GM12878 (cell line): ENCODE data around the gene ZNF839. TPM values are rescaled to one million over a fixed set of nuclear protein-coding genes. Genes with fewer than 3 reads are reported as not detected.

ENCODE experiments used
- ATAC-seq: fragments of 200-7000 bp; cut with Tn5 transposase; 3 replicates; pipeline ENCODE4 v1.9.1; 2020; ENCODE audit warnings: mild to moderate bottlenecking, moderate library complexity
- BruUV-seq: library from RNA; stranded (reverse); fragments of 400-500 nt; replicated peaks from 2 replicates; lab custom pipeline; 2021; lab: Mats Ljungman, UMichigan
- CTCF ChIA-PET: fragments of 300-600 bp; sonication (Branson Sonifier 250); formaldehyde crosslinking; extraction: SDS; loops from one replicate; lab custom pipeline; 2021; ENCODE audit warnings: inconsistent platforms; lab: Yijun Ruan, JAX
- POLR2A ChIA-PET: fragments of 350-600 bp; formaldehyde crosslinking; extraction: SDS; loops from one replicate; lab custom pipeline; 2021; ENCODE audit warnings: inconsistent platforms; lab: Charles Lee
- RAD21 ChIA-PET: fragments of 300-600 bp; sonication (Branson Sonifier 250); formaldehyde crosslinking; loops from one replicate; lab custom pipeline; 2023; ENCODE audit warnings: antibody characterized with exemption; ENCODE audit not compliant: unreplicated experiment; lab: Charles Lee
- SMC1A ChIA-PET: fragments of 300-600 bp; sonication (Branson Sonifier 250); formaldehyde crosslinking; loops from one replicate; lab custom pipeline; 2023; ENCODE audit not compliant: unreplicated experiment, uncharacterized antibody; lab: Charles Lee
- DNase-seq: peaks from one replicate; pipeline ENCODE4 v3.0.0-alpha.2; 2011; ENCODE audit warnings: low read depth, low spot score
- FAIRE-seq: peaks from 3 replicates; lab custom pipeline; 2011; peaks lifted over from hg19 to GRCh38; lab: Jason Lieb, UNC
- H2AFZ ChIP-seq: 2 replicates; pipeline ENCODE4 v1.6.0; 2011; ENCODE audit warnings: low read depth, low read length, control low read depth; ENCODE audit not compliant: control insufficient read depth
- H3K27ac ChIP-seq: 2 replicates; pipeline ENCODE4 v1.5.1; 2011; ENCODE audit warnings: control low read depth; ENCODE audit not compliant: control insufficient read depth, insufficient read depth
- H3K27me3 ChIP-seq, 2 experiments: replicated peaks in 1 of 2; 2 replicates each; pipeline versions ENCODE4 v1.6.0 to v1.6.1; 2011; ENCODE audit warnings: low read length in 1 of 2; ENCODE audit not compliant: control insufficient read depth in 2 of 2, insufficient read depth in 2 of 2
- H3K36me3 ChIP-seq, 2 experiments: 2 replicates each; pipeline ENCODE4 v1.5.1; 2011; ENCODE audit warnings: low read length in 1 of 2; ENCODE audit not compliant: control insufficient read depth in 2 of 2, insufficient read depth in 2 of 2
- H3K4me1 ChIP-seq: 2 replicates; pipeline ENCODE4 v1.6.1; 2011; ENCODE audit warnings: mild to moderate bottlenecking, low read length, moderate library complexity, mixed read lengths; ENCODE audit not compliant: control insufficient read depth, insufficient read depth
- H3K4me2 ChIP-seq: 2 replicates; pipeline ENCODE4 v1.6.0; 2011; ENCODE audit warnings: control low read depth; ENCODE audit not compliant: control insufficient read depth, insufficient read depth
- H3K4me3 ChIP-seq: fragments of 200-600 bp; sonication (generic); 2 replicates; pipeline ENCODE4 v1.5.1; 2016
- H3K79me2 ChIP-seq: 2 replicates; pipeline ENCODE4 v1.6.0; 2011; ENCODE audit warnings: low read length; ENCODE audit not compliant: control insufficient read depth, insufficient read depth
- H3K9ac ChIP-seq: 2 replicates; pipeline ENCODE4 v1.8.0; 2011; ENCODE audit warnings: low read length, control low read depth, mixed read lengths; ENCODE audit not compliant: control insufficient read depth, insufficient read depth
- H3K9me3 ChIP-seq: replicated peaks from 3 replicates; pipeline ENCODE4 v1.5.1; 2011; ENCODE audit warnings: mild to moderate bottlenecking, low read length; ENCODE audit not compliant: control insufficient read depth, insufficient read depth
- H4K20me1 ChIP-seq: 2 replicates; pipeline ENCODE4 v1.6.0; 2011; ENCODE audit not compliant: control insufficient read depth, insufficient read depth
- BHLHE40 ChIP-seq, 2 experiments: fragments of 450-650 bp in 1 of 2; IDR thresholded peaks; 2 replicates each; pipeline ENCODE4 v1.6.1; 2011 to 2017; ENCODE audit warnings: low read depth in 2 of 2, borderline replicate concordance in 1 of 2, improper control_type of control experiment in 1 of 2, low read length in 1 of 2, mild to moderate bottlenecking in 1 of 2
- BRCA1 ChIP-seq: IDR thresholded peaks from 2 replicates; pipeline ENCODE4 v1.6.1; 2011; ENCODE audit warnings: low read depth, low read length, improper control_type of control experiment
- CREB1 ChIP-seq: IDR thresholded peaks from 2 replicates; pipeline ENCODE4 v1.6.1; 2012; ENCODE audit warnings: low read depth, mild to moderate bottlenecking, inconsistent platforms
- CREM ChIP-seq: IDR thresholded peaks from 2 replicates; pipeline ENCODE4 v1.6.1; 2014; ENCODE audit warnings: antibody characterized with exemption, low read depth
- ESRRA ChIP-seq: IDR thresholded peaks from 2 replicates; pipeline ENCODE4 v1.6.1; 2012; ENCODE audit warnings: mild to moderate bottlenecking, low read length, improper control_type of control experiment
- MTA2 ChIP-seq: fragments of 450-650 bp; IDR thresholded peaks from 2 replicates; pipeline ENCODE4 v1.6.1; 2016; ENCODE audit warnings: low read depth, mild to moderate bottlenecking, moderate library complexity
- MYC ChIP-seq: IDR thresholded peaks from 2 replicates; pipeline ENCODE4 v1.6.1; 2011; ENCODE audit warnings: mild to moderate bottlenecking, low read length, moderate library complexity, inconsistent platforms; ENCODE audit not compliant: insufficient read depth, insufficient replicate concordance, insufficient read length, severe bottlenecking
- NBN ChIP-seq: fragments of 450-650 bp; IDR thresholded peaks from 2 replicates; pipeline ENCODE4 v1.6.1; 2016
- NFIC ChIP-seq: IDR thresholded peaks from 2 replicates; pipeline ENCODE4 v1.6.1; 2012; ENCODE audit warnings: low read depth, mild to moderate bottlenecking, inconsistent platforms, low read length, moderate library complexity
- NFXL1 ChIP-seq: fragments of 450-650 bp; IDR thresholded peaks from 2 replicates; pipeline ENCODE4 v1.6.1; 2017; ENCODE audit warnings: antibody characterized with exemption, mild to moderate bottlenecking, borderline replicate concordance
- POU2F2 ChIP-seq: IDR thresholded peaks from 3 replicates; pipeline ENCODE4 v1.6.1; 2011; ENCODE audit warnings: low read depth, mild to moderate bottlenecking, low read length, borderline replicate concordance
- RAD21 ChIP-seq: IDR thresholded peaks from 2 replicates; pipeline ENCODE4 v1.6.1; 2011; ENCODE audit warnings: mild to moderate bottlenecking, low read depth, low read length, moderate library complexity; ENCODE audit not compliant: insufficient read depth
- SIN3A ChIP-seq: IDR thresholded peaks from 2 replicates; pipeline ENCODE4 v1.6.1; 2012; ENCODE audit warnings: low read depth, low read length, improper control_type of control experiment
- SMAD1 ChIP-seq: fragments of 450-650 bp; IDR thresholded peaks from 2 replicates; pipeline ENCODE4 v1.6.1; 2018; ENCODE audit warnings: mild to moderate bottlenecking, low read depth; ENCODE audit not compliant: partially characterized antibody
- SREBF1 ChIP-seq: IDR thresholded peaks from 2 replicates; pipeline ENCODE4 v1.6.1; 2012; ENCODE audit warnings: mild to moderate bottlenecking, low read length
- YY1 ChIP-seq: IDR thresholded peaks from 2 replicates; pipeline ENCODE4 v1.6.1; 2011; ENCODE audit warnings: low read depth, mild to moderate bottlenecking, low read length
- ZNF207 ChIP-seq: fragments of 450-650 bp; IDR thresholded peaks from 2 replicates; pipeline ENCODE4 v1.6.1; 2014; ENCODE audit warnings: antibody characterized with exemption, mild to moderate bottlenecking, borderline replicate concordance
- ZNF217 ChIP-seq: fragments of 450-650 bp; IDR thresholded peaks from 2 replicates; pipeline ENCODE4 v1.6.1; 2017; ENCODE audit warnings: antibody characterized with exemption, mild to moderate bottlenecking
- ZNF274 ChIP-seq: IDR thresholded peaks from one replicate; pipeline ENCODE4 v1.8.0; 2011; ENCODE audit not compliant: insufficient read length, insufficient read depth
- WGBS: methylation state at CpG from one replicate; pipeline ENCODE4 v1.1.6; 2016; ENCODE audit warnings: low lambda C conversion rate; ENCODE audit not compliant: insufficient replicate concordance, insufficient coverage; ENCODE audit errors: missing lambda C conversion rate; 5-methylcytosine and 5-hydroxymethylcytosine counted together
- in situ Hi-C: fragments of 300-500 bp; cut with MboI; formaldehyde crosslinking; loops from 9 replicates; pipeline ENCODE4 v1.14.3; 2018; ENCODE audit warnings: mixed read lengths
- intact Hi-C: fragments of 100-400 bp; cut with micrococcal nuclease; formaldehyde crosslinking; loops from one replicate; pipeline ENCODE4 v1.14.2; 2022; ENCODE audit not compliant: unreplicated experiment
- polyA plus RNA-seq, 11 experiments: library from polyadenylated mRNA; depleted of rRNA in 4 of 11; unstranded in 6 of 11; stranded (reverse) in 5 of 11; fragments of >200 nt; fragmentation: Nextera tagmentation in 4 of 11; fragmentation: Illumina TruSeq in 1 of 11; extraction: Ambion mirVana in 4 of 11; extraction: Trizol in 1 of 11; gene quantifications; 1 replicate in 1 of 11; 2 replicates in 10 of 11; pipeline versions ENCODE4 v1.2.1 to v1.2.3, GENCODE V29; 2011 to 2016; ENCODE audit warnings: inconsistent platforms in 2 of 11, missing spikeins in 2 of 11, low read depth in 1 of 11
- total RNA-seq, 4 experiments: library from RNA; depleted of rRNA in 3 of 4; stranded (reverse); fragments of >200 nt in 3 of 4; fragmentation: Illumina TruSeq in 1 of 4; extraction: Trizol in 1 of 4; gene quantifications; 2 replicates each; pipeline versions ENCODE4 v1.2.1 to v1.2.3, GENCODE V29; 2013 to 2021
- TF ChIP-seq, protein P1 (sequence below): IDR thresholded peaks from 2 replicates; pipeline ENCODE4 v1.6.1; 2011; ENCODE audit warnings: low read depth, low read length, improper control_type of control experiment, borderline replicate concordance

ZNF839 gene
- total and polyA plus RNA-seq, 10 of the 15 experiments (the other 5 are each of a cell fraction or from before 2014, with no cell fraction given), result 1.4 to 14.4 (median 8.6) TPM

DNA sequence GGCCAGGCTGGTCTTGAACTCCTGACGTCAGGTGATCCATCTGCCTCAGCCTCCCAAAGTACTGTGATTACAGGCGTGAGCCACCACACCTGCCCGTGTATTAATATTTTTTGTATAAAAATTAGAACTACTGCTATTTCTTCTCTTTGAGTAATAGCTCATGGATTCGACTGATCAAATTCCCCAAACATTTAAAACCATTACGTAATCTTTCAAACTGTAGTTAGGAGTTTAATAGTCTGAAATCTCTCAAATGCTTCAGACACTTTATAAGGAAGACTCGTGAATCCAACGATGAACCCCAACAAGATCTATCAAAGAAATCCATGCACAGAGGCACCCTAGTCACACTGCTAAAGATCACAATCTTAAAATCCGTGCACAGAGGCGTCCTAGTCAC is 59.3 kb downstream of the ZNF839 start:
- no TSS peak for BruUV-seq
- in situ Hi-C loops, result no loop called here
- H3K27me3 ChIP-seq, result no peaks in the 10 kb centered on the region
- no peaks in the 10 kb centered on the region for H3K79me2 ChIP-seq
- intact Hi-C loops, result no loop called here
- no peak overlapping the region for H3K4me2 ChIP-seq
- no peak overlapping the region for H3K4me3 ChIP-seq
- no peak for DNase-seq
- WGBS, result 98% methylated on average over 9 of the region's 9 CpGs
- RAD21 ChIA-PET, result no interaction called here
- no peak overlapping the region for H3K9ac ChIP-seq
- peaks cover 18% of the 10 kb centered on the region for H3K4me1 ChIP-seq
- SMC1A ChIA-PET, result no interaction called here
- CTCF ChIA-PET, result no interaction called here
- no peaks in the 10 kb centered on the region for H3K9me3 ChIP-seq
- no peaks in the 10 kb centered on the region for H4K20me1 ChIP-seq
- no peak overlapping the region for H2AFZ ChIP-seq
- ATAC-seq, result no peak
- no peak for FAIRE-seq
- H3K36me3 ChIP-seq, result peaks cover 0 to 7% of the 10 kb centered on the region in 2 experiments; a peak in 1 of 4 replicates
- TF ChIP-seq MTA2 (no peak), ZNF217 (no peak), CREB1 (no peak), ZNF274 (no peak), NBN (no peak), SREBF1 (no peak), YY1 (no peak), SIN3A (no peak), NFXL1 (no peak), CREM (no peak), ESRRA (no peak), SMAD1 (no peak), NFIC (no peak), POU2F2 (no peak), RAD21 (no peak), BRCA1 (no peak), MYC (no peak), BHLHE40 (IDR thresholded peaks at IDR 0.05; ENCODE audit: borderline replicate concordance in 1 of 2, low read depth in 2 of 2, low read length in 1 of 2) (no peak), ZNF207 (no peak)
- TF ChIP-seq, protein P1, sequence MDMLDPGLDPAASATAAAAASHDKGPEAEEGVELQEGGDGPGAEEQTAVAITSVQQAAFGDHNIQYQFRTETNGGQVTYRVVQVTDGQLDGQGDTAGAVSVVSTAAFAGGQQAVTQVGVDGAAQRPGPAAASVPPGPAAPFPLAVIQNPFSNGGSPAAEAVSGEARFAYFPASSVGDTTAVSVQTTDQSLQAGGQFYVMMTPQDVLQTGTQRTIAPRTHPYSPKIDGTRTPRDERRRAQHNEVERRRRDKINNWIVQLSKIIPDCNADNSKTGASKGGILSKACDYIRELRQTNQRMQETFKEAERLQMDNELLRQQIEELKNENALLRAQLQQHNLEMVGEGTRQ, result no peak
- H3K27ac ChIP-seq, result no peak overlapping the region
- POLR2A ChIA-PET, result no interaction called here
